GM18499 (cell line): ENCODE measurements around the gene CIZ1.

ENCODE experiments used
- ATAC-seq: cut with Tn5 transposase; IDR thresholded peaks from one replicate; pipeline ENCODE4 v1.9.1; 2021; ENCODE audit warnings: moderate number of reproducible peaks; ENCODE audit not compliant: insufficient read depth, unreplicated experiment

CIZ1 gene

GRCh38 chr9:128164307-128164885 is 27.0 kb downstream of the CIZ1 start:
- no peak for ATAC-seq

- no peak for ATAC-seq
These were observed 27.7 kb downstream of the CIZ1 start for GRCh38 chr9:128163523-128164306.

GRCh38 chr9:128163027-128163515 is 28.3 kb downstream of the CIZ1 start:
- ATAC-seq: no peak

DNA sequence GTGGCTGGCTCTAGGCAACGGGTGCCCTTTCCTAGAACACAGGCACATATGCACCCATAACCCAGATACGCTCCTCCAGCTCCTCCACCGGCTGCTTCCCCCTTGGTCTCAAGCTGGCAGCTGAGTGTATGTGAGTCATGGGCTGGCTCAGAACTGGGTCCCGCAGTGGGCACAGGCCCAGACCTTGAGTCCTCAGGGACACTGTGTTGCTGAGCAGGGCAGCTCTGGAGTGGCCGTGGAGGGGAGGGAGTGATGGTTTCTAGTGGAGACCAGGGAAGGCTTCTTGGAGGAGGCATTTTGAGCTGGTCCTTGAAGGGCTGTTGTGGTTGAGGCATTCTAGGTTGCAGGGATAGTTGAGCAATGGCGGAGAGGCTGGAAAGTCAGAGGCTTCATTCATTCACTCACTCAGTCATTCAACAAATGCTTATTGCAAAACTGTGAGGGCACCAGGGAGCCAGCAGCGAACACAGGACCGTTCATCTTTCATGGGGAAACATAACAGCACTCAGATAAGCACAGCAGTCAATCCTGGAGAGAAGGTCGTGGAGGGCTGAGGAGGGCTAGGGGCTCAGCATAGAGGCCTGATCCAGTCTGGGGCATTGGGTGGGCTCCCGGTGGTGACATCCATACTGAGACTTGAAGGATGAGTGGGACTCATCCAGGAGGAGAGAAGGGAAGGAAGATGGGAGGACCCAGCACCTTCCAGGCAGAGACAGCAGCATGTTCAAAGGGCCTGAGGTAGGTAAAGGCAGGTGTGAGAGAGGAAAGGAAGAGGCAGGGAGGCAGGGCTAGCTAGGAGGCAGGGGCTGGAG is 29.0 kb downstream of the CIZ1 start:
- ATAC-seq: no peak

DNA sequence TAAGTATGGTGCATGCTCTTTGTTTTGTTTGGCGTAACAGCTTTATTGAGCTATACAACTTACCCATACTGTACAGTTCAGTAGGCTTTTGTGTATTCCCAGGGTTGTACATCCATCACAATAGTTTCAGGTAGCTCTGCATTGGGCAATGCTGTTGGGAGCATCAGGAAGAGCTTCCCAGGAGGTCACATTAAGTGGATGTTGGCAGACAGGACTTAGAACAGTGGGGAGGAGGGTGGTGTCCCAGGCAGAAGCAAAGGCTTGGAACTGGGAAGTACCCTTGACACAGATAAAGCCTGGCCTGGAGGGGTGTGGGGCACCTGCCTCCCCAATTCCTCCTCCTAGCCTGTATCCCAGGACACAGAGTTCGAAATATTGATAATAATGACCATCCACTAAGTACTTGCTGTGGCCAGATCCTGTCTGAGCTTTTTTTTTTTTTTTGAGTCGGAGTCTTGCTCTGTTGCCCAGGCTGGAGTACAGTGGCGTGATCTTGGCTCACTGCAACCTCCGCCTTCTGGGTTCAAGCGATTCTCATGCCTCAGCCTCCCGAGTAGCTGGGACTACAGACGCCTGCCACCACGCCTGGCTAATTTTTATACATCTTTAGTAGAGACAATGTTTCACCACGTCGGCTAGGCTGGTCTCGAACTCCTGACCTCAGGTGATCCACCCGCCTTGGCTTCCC is 30.0 kb downstream of the CIZ1 start:
- no peak for ATAC-seq

GRCh38 chr9:128160603-128160987 is 30.8 kb downstream of the CIZ1 start:
- no peak for ATAC-seq

GRCh38 chr9:128159784-128160602 is 31.4 kb downstream of the CIZ1 start, which contains the start of gene BBLN:
BBLN (plus strand) TSS chr9:128160265; CDS start chr9:128160408, 143 bp downstream.
- no peak for ATAC-seq

GRCh38 chr9:128159522-128159783 is 31.9 kb downstream of the CIZ1 start:
- ATAC-seq: no peak

DNA sequence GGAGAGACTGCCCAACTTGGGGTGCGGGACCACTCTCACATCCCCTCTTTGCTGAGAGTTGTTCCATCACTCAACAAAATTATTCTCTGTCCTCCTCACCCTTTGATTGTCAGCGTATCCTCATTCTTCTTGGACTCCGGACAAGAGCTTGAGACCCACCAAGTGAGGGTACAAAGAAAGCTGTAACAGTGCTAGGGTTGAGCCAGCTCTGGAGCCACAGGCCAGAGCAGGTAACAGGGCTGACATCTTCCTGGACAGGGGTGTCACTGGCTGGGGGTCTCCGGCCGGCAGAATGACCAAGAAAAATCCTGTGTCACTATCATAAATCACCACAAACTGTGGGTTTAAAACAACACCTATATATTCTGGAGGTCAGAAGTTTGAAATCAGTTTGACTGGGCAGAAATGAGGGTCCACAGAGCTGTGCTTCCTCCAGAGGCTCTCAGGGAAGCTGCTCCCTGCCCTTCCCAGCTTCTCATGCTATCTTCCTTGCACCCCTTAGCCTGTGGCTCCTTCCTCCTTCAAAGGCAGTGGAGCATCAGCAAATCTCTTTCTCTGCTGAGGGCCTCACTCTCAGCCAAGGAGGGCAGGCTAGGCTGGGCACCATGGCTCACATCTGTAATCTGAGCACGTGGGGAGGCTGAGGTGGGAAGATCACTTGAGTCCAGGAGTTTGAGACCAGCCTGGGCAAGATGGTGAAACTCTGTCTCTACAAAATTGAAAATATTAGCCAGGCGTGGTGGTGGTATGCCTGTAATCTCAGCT is 35.5 kb downstream of the CIZ1 start:
- no peak for ATAC-seq

DNA sequence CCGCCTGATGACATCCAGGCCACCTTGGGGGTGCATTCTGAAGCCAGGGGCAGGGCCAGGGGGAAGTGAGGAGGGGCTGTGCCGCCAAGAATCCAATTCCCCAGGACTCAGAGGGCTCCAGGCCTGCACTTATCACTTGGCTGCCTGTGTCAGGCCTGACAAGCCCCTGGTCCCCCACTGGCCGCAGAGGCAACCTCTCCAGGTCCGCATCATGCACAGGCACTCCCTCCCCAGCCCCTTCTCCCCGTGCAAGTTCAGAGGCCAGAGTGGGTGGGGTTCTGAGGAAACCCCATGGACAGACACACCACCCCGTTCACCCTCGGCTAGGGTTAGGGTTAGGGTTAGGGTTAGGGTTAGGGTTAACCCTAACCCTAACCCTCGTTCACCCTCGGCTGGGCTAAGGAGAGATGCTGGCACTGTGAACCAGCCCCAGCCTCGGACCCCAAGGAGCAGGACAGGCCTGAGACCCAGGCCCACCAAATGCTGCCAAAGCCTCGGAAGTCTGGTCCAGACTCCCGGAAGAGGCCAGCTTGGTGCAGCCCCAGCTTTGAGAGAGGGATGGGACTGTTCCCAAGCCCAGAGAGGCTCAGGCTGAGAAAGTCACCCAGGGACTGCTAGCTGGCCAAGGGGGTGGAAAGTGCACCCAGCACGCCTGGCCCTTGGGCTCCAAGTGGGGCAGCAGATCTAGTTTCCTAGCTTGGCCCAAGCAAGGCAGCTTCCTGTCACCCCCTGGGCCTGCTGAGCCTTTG is 37.3 kb downstream of the CIZ1 start:
- no peak for ATAC-seq

GRCh38 chr9:128153060-128153946 is 38.1 kb downstream of the CIZ1 start:
- ATAC-seq: no peak

GRCh38 chr9:128152133-128153059 is 39.0 kb downstream of the CIZ1 start:
- no peak for ATAC-seq

- ATAC-seq: no peak
These were observed 39.9 kb downstream of the CIZ1 start for GRCh38 chr9:128151309-128152132.

DNA sequence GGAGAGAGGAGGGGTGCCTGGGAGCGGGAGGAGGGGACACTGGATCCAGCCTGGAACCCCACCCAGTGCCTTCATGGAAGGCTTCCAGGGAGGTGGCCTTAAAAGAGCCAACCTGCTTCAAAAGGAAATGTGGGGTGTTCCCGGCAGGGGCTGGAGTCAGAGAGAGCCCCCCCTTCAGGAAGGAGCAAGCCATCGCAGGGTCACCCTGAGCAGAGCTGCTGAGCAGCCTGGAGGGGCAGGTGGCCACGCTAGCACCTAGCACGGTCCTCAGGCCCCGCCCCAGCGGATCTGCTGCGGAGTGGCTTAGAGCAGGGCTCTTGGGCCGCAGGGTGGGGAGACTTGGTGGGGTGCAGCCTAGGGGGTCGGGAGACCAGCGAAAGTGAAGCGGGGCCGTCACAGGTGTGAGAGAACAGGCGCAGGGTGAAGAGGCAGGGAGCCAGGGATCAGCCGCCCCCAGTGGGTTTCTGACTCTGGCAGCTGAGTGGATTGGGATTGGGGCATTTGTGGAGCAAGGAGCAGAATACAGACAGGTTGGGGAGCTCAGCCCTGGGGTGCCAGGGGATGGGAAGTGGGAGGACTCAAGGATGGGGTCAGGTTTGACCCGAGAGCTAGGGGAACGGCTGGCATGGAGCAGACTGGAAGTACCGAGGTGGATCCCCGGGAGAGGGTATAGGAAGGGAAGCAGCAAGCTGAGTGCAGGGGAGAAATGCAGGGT is 40.6 kb downstream of the CIZ1 start:
- no peak for ATAC-seq
